Peyer's patch (tissue), 4 donors: ENCODE results near the gene ZBTB16.

Experiments
- POLR2A ChIP-seq, 2 donors: fragments of 450-650 bp; IDR thresholded peaks; one replicate each; pipeline ENCODE4 v1.5.1; 2017; ENCODE audit warnings: antibody characterized with exemption in 2 of 2, mild to moderate bottlenecking in 2 of 2, moderate library complexity in 2 of 2
- TF ChIP-seq, protein P1 (sequence below), 6 experiments: fragments of 450-650 bp in 4 of 6; fragments of 200-600 bp in 2 of 6; sonication (generic) in 1 of 6; IDR thresholded peaks; one replicate each; pipeline ENCODE4 v1.5.1; 2017 to 2019; ENCODE audit warnings: antibody characterized with exemption in 6 of 6, mild to moderate bottlenecking in 3 of 6, moderate library complexity in 1 of 6

DNA sequence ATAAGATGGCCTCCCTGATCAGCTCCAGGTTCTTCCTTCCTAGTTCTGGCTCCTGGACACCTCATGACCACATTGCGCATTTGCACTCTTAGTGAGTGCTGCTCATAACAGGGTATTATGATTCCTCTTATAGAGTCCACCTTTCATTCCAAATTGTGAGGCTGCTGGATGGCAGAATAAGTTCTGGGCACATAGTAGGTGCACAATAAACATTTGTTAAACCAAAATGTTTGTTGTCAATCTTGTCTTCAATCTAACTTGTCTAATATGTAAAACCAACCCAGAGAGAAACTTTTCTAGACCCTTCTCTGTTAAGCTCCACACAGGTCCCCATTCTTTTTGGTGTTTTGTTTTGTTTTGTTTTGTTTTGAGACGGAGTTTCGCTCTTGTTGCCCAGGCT, 22.6 kb upstream of the ZBTB16 start:
- TF ChIP-seq, protein P1, sequence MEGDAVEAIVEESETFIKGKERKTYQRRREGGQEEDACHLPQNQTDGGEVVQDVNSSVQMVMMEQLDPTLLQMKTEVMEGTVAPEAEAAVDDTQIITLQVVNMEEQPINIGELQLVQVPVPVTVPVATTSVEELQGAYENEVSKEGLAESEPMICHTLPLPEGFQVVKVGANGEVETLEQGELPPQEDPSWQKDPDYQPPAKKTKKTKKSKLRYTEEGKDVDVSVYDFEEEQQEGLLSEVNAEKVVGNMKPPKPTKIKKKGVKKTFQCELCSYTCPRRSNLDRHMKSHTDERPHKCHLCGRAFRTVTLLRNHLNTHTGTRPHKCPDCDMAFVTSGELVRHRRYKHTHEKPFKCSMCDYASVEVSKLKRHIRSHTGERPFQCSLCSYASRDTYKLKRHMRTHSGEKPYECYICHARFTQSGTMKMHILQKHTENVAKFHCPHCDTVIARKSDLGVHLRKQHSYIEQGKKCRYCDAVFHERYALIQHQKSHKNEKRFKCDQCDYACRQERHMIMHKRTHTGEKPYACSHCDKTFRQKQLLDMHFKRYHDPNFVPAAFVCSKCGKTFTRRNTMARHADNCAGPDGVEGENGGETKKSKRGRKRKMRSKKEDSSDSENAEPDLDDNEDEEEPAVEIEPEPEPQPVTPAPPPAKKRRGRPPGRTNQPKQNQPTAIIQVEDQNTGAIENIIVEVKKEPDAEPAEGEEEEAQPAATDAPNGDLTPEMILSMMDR (IDR thresholded peaks at IDR 0.05): no peak
- TF ChIP-seq POLR2A (IDR thresholded peaks at IDR 0.05): no peak
